ENCODE data around the gene PRB3. TPM values are rescaled to one million over a fixed set of nuclear protein-coding genes. Genes with fewer than 3 reads are reported as not detected.

The PRB3 gene
- polyA plus RNA-seq (ENCODE audit: insufficient read length in 4 of 4): not detected

DNA sequence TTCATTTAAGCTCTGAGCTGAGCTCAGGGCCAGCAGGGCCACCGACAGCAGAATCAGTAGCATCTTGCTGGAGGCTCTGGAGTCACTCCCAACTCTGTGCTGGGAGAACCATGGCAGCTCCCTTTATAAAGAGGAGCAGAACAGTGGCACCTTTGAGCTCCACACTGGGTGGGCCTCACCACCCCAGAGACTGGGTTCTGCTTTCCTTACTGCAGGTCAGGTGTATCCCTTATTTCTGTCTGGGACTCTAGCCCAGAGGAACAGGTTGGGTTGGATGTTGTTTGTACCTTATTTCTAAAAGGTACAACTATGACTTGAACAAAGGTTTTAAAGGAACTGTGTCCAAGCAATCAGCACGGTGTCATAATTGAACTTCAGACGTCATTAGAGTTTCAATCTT lies at the start of gene PRB3:
Gene PRB3, minus strand, starts transcription at position 101 of the 400 bp plus-strand sequence. Its CDS starts 38 bp downstream, at position 63.
- no peak for DNase-seq (ENCODE audit: low read depth in 4 of 4, low spot score in 2 of 4)

DNA sequence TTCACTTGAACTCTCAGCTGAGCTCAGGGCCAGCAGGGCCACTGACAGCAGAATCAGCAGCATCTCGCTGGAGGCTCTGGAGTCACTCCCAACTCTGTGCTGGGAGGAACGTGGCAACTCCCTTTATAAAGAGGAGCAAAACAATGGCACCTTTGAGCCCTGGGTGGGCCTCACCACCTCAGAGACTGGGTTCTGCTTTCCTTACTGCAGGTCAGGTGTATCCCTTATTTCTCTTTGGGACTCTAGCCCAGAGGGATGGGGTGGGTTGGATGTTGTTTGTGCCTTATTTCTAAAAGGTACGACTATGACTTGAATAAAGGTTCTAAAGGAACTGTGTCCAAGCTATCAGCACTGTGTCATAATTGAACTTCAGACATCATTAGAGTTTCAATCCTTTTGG lies 40.8 kb upstream of the PRB3 start, which contains the start of gene PRB4:
Gene PRB4, minus strand, starts transcription at position 101 of the 400 bp plus-strand sequence. Its CDS starts 38 bp downstream, at position 63.
- no peak for DNase-seq (ENCODE audit: low read depth in 4 of 4, low spot score in 2 of 4)

DNA sequence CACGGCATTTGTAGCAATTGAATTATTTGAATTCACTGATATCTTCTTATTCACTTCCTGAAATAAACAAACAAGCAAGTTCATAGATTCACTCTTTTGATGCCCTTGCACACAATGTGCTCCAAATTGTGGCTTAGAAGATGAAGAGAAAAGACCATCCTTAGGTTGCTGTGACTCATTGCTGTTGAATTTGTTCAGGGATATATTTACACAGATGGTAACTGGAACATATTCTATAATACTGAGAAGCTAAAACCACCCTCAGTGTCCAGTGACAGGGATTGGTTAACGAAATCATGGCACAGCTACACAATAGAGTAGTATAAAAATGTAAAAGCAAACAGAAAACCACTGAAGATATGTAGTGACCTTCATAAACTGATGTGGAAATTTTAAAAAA lies 37.6 kb upstream of the PRB3 start:
- no peak for DNase-seq (ENCODE audit: low read depth in 4 of 4, low spot score in 2 of 4)

DNA sequence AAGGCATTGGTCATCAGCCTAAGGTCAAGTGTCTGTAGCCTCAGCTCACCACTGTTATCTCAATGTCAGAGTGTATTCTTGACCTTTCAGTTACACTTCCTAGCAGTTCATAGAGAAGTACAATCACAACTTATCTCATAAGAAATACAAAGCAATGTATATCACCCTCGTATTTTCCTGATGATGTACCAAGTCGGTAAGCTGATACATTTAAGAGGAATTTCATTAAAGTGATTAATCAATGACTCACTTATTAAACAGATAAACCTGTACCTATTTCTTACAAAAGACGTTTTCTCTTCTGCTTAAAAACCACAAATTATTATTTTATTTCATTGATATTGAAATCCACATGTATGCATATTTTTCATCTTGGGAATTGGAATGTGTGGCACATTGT lies 3.9 kb upstream of the PRB3 start:
- no peak for DNase-seq (ENCODE audit: low read depth in 4 of 4, low spot score in 2 of 4)

DNA sequence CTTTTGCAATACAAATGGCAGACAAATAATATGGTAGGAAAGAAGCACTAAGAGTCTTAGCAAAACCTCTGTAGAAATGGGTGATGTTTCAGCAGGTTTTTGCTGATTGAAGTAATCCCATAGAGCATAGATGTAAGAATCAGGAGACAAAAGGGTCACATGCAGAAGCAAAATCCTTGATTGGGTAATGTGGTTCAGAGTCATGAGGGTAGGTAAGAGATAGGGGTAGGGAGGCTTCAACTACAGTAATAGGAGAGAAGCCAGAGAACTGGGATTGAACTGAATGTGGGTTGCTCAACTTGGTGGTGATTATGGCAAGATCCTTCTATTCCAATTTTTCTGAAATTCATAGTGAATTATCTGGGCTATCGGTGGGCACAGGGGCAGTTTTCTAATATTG lies 5.0 kb downstream of the PRB3 start:
- no peak for DNase-seq (ENCODE audit: low read depth in 4 of 4, low spot score in 2 of 4)

DNA sequence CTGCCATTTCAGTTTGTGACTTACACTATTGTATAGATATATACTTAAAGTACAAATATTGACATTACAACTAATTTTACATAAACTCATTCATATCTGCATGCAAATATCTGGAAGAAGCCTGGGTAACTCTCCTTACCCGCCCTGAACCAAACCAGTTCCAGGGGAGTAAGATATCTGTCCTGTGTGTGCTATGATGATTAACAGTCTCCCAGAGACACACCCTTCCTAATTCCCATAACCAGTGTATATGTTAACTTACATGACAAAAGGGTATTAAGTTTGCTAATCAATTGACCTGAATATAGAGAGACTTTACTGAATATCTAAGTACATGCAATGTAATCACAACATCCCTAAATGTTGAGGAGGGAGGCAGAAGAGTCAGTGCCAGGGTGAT lies 23.0 kb downstream of the PRB3 start:
- no peak for DNase-seq (ENCODE audit: low read depth in 4 of 4, low spot score in 2 of 4)

DNA sequence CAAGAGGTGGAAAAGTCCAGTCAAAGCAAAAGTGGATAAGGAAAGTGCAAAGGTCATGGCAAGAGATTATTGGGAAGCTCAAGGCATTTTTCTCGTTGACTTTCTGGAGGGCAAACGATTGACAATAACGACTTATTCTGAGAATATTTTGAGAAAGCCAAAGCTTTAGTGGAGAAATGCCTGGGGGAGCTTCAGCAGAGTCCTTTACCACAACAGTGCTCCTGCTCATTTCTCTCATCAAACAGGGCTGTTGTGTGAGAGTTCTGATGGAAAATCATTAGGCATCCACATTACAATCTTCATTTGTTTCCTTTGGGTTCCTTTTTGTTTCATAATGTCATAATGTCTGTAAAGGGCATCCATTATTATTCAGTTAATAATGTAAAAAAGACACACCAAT lies 26.9 kb downstream of the PRB3 start:
- no peak for DNase-seq (ENCODE audit: low read depth in 4 of 4, low spot score in 2 of 4)

DNA sequence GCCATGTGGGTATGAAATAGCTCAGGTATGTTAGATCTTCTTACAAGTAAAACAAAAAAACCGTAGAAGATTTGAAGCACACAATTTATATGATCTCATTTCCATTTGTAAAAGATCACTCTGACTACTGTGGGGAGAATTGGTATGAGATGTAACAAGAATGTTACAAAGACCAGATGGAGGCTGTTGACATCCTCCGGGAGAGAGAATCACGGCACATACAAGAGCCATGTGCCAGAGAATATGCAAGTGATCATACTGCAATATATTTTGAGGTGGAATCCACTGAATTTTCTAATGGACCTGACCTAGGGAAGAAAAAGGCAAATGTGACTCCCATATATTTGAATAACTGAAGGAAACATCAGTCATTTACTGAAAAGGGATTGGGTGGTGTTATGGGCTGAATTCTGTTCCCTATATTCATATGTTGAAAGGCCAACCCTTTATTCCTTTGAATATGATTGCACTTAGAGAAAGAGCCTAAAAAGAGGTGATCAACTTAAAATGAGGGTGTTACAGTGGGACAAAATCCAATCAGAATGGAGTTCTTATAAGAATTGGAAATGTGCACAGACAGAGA lies 29.1 kb downstream of the PRB3 start:
- DNase-seq (ENCODE audit: low read depth in 4 of 4, low spot score in 2 of 4): no peak

DNA sequence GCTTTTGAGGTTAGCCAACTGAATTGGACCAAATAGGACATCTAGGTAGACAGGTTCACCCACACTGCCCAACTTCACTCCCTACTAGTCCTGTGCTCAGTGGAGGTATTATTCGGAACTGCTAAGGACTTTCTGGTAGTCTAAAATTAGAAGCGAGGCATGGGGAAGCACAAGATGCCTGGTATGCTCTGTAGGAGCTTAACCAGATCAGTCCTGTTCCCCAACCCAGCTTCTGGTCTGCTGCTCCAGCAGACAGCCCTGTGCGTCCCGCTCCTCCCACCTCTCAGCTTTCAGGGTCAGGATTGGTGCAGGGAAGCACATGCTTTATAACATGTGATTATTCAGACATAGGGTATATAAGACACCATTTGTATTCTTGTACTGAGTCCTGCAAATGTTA lies 31.2 kb downstream of the PRB3 start:
- no peak for DNase-seq (ENCODE audit: low read depth in 4 of 4, low spot score in 2 of 4)

DNA sequence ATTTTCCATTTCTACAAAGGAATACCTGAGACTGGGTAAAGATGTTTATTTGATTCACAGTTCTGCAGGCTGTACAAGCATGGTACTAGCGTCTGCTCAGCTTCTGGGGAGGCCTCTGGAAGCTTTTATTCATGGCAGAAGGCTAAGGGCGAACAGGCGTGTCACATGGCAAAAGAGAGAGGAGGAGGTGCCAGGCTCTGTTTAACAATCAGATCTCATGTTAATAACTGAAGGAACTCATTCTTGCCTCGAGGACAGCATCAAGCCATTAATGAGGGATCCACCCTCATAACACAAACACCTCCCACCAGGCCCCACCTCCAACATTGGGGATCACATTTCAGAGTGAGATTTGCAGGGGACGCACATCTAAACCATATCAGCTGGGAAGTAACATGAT lies 36.0 kb downstream of the PRB3 start:
- DNase-seq (ENCODE audit: low read depth in 4 of 4, low spot score in 2 of 4): no peak

DNA sequence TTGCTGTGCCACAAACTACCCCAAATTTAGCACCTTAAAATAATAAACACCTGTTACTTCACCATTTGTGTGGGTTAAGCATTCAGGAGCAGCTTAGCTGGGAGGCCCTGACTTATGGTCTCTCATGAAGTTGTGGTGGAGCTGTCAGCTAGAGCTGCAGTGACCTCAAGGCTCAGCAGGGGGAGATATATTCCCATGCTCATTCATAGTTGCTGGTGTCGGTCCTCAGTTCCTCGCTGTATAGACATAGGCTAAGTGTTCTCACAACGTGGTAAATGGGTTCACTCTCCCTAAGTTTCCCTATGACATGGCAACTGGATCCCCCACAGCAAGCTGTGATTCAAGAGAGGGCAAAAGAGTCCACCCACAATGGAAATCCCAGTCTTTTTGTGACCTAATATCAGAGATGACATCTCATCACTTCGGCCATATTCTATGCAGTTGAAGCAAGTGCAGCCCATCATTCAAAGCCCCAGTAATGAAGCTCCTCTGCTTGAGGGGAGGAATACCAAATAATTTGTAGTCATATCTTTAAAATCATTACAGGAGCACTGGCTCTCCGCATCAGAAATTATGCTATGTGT lies 41.1 kb downstream of the PRB3 start:
- peak in 1 of 4 donors; percentile 15 for DNase-seq (ENCODE audit: low read depth in 4 of 4, low spot score in 2 of 4)

DNA sequence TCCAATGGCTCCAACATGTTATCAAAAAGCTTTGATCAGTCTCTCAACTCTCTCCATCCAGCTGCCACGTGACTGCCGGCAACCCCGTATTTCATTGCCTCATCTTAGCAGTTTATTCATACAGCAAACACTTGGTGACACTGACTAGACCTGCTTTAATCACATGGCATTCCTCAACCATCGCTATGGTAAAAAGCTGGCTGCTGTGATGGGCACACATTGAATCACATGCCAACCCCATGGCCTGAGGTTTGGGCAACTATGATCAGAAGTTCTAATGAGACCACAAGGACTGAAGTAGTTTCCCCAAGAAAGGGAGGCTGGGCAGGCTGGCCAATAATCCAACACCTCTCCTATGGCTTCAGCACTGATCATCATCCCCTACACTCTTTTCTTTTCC lies 42.1 kb downstream of the PRB3 start:
- DNase-seq (ENCODE audit: low read depth in 4 of 4, low spot score in 2 of 4): no peak

Other genes starting within 250 kb of the PRB3 start
- 1 to 10 TPM in 2 of 4 donors, under 1 TPM in 2; 0.79 to 2.1 (median 1.3) TPM for gene TAS2R19, start 247.1 kb downstream of the PRB3 start, polyA plus RNA-seq (ENCODE audit: insufficient read length in 4 of 4)
- 1 to 10 TPM in 3 of 4 donors, under 1 TPM in 1; 0.71 to 2.0 (median 1.6) TPM for gene TAS2R31, start 238.3 kb downstream of the PRB3 start, polyA plus RNA-seq (ENCODE audit: insufficient read length in 4 of 4)
- under 1 TPM in 3 of 4 donors, not detected in 1; 0.14 to 0.24 (median 0.23) TPM for gene TAS2R46, start 207.4 kb downstream of the PRB3 start, polyA plus RNA-seq (ENCODE audit: insufficient read length in 4 of 4)
- under 1 TPM in 3 of 4 donors, not detected in 1; 0.31 to 0.81 (median 0.66) TPM for gene TAS2R43, start 177.4 kb downstream of the PRB3 start, polyA plus RNA-seq (ENCODE audit: insufficient read length in 4 of 4)
- under 1 TPM in 3 of 4 donors, not detected in 1; 0.16 to 0.26 (median 0.22) TPM for gene TAS2R30, start 135.1 kb downstream of the PRB3 start, polyA plus RNA-seq (ENCODE audit: insufficient read length in 4 of 4)
- gene SMIM10L1, start 98.5 kb downstream of the PRB3 start, polyA plus RNA-seq (ENCODE audit: insufficient read length in 4 of 4): 10 to 100 TPM; 16.5 to 18.3 (median 17.7) TPM
- under 1 TPM in 1 of 4 donors, not detected in 3; 0.17 TPM for gene TAS2R42, start 82.8 kb downstream of the PRB3 start, polyA plus RNA-seq (ENCODE audit: insufficient read length in 4 of 4)
- not detected for gene PRB4, start 40.7 kb upstream of the PRB3 start, polyA plus RNA-seq (ENCODE audit: insufficient read length in 4 of 4)
- gene PRB2, start 125.9 kb upstream of the PRB3 start, polyA plus RNA-seq (ENCODE audit: insufficient read length in 4 of 4): not detected

Data from left renal cortex interstitium (tissue), 4 donors.